GM19324 (cell line): Measurements from ENCODE around the gene LAMC3.

Source experiments
- ATAC-seq: cut with Tn5 transposase; IDR thresholded peaks from one replicate; pipeline ENCODE4 v1.9.1; 2021; ENCODE audit warnings: mild to moderate bottlenecking, moderate library complexity; ENCODE audit not compliant: unreplicated experiment, low FRiP score

The LAMC3 gene

DNA sequence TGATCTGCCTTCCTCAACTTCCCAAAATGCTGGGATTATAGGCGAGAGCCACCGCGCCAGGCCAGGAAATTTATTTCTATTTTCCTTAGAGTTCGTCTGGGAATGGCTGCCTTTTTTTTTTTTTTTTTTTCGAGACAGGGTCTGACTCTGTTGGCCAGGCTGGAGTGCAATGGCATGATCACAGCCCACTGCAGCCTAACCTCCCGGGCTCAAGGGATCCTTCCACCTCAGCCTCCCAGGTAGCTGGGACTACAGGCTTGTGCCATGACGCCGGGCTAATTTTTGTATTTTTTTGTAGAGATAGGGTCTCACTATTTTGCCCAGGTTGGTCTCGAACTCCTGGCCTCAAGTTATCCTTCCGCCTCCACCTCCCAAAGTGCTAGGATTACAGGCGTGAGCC is 888 bp upstream of the LAMC3 start:
- ATAC-seq: no peak

DNA sequence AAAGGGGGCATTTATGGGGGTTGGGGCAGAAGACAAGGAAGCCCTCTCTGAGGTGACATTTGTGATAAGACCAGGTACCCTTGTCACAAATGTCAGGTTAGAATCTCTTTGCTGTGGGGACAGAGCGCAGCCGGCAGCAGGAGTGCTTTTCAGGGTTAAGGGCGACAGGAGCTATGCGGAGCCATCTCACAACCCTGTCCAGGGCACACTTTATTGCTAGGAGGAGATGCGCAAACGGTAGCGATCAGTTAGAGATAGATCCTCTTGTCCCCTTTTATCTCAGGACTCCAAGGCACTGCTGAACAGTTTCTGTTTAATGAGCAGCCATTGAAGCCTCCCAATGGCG is 438 bp upstream of the LAMC3 start:
- ATAC-seq: no peak

DNA sequence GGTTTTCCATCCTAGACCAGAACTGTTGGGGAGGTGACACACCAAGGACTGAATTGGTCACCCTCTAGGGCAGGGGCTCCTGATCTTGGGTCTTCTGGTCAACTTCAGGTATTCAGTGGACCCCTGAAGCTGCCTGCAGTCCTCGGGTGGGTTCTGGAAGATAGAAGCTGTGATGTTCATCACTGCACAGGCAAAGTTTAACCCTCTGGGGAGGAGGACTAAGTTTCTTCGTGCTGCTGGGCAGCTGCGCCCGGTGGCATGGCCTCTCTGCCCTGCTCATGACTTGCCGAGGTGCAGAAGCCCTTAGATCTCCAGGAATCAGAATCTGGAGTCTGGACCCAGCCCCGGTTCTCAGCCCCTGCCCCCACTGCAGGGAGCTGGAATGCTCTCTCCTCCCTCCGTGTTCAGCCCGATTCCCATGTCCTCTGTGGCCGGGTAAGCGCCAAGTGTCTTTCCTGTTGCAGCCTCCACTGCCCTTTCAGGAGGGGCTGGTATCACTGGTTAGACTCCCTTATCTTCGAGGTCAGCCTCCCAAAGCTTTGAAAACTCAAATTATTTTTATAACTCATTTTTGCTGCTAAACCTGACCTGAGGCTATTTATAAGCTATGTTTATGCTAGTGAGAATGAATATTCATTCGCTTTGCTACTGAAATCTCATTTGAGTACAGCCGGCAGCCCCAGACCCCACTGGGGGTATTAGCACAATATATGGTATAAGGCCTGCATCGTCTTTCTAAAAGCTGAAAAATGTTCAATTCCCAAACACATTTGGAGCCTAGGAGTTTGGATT is 1.7 kb downstream of the LAMC3 start:
- no peak for ATAC-seq

DNA sequence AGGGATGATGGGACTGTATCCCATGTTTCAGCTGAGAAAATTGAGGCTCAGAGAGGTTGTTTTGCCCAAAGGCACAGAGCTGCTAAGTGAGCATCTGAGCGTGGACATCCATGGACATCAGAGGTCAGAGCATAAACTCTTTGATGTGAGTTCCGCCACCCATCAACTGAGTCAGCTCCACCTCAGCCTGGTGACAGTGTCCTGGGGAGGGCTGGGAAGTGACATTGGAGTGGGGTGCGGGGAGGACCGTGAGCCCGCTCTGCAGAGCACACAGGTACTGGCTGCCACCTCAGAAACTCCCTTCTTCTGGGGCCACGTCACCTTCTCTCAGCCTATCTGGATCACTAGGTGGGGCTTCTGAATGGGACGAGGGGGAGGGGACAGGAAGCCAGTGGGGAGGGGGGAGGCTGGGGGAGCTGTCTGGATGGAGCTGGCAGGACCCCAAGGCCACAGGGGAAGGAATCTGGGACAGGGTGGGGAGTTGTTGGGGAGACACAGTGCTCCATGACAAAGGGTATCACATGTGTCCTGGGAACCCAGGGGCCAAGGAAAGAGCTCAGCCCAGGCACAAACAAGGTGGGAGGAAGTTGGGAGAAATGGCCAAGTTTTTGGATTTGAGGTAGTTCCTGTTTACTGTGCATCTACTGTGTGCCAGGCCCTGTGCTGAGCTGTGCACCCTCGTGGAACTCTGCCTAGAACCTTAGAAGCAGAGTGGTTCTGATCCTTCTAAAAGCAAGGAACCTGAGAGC is 2.5 kb downstream of the LAMC3 start:
- ATAC-seq: no peak

DNA sequence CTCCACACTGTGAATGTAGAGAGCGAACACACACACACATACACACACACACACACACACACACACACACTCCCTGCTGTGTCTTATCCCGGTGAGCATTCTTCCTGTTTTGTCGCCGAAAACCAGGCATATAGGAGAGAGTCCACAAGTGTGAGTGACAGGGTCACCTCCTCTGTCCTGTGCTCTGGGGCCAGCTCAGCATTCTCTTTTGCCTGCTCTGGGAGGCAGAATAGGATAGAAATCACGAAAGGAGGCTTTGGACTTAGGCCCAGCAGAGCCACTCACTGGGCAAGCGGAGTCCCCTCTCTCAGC is 3.0 kb downstream of the LAMC3 start:
- ATAC-seq: no peak

DNA sequence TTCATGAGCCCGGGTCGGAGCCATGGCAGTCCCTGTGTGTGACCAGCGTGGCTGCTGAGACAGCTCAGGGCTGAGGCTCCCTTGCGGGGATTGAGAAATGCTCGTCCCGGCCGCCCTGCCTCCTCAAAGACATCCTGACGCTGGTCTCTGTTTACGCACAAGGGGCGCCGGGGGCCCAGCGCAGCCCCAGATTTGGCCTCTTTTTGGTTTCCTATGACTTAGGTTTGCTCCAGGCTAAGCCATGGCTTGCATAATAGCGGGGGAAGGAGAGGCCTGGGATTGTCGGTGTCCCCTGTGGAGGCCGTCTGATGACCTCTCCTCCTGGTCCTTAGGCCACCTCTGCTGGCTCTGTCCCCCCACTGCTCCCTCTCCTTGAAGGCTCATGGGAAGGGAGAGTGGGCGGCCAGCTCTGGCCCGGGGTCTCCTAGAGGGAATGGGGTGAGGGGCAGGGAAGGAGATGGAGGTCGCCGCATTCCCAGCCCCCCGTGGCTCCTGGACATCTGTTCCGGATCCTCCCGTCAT is 3.5 kb downstream of the LAMC3 start:
- ATAC-seq: no peak

DNA sequence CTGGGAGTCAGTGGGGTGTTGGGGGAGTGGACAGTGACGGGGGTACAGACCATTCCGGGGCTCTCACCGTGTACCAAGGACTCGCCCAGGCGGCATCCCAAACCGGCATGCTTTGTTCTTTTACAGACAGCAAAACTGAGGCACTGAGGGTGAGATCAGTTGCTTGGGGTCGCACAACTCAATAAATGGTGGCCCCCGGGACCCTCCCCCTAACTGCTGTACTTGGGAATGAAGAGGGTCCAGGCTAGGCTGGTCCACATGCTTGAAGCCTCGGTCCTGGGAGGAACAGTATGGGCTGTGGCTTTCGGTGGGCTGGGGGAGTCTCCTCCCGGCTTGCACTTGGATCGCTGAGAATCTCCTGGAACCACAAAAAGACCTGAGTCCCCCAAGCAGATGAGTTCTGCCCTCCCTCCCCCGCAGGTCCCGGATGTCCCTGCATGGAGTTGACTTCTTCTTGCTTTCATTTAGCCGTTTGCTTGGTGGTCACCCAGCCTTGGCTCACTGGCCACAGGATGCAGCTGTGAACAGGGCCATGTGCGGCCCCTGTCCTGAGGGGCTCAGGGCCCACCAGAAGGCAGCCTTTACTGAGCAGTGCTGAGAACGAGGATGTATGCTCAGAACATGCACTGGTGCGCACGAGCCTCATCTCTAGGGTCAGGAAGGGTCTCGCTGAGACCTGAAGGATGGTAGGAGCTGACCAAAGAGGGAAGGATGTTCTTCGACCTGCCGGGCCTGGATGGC is 4.2 kb downstream of the LAMC3 start:
- ATAC-seq: no peak

DNA sequence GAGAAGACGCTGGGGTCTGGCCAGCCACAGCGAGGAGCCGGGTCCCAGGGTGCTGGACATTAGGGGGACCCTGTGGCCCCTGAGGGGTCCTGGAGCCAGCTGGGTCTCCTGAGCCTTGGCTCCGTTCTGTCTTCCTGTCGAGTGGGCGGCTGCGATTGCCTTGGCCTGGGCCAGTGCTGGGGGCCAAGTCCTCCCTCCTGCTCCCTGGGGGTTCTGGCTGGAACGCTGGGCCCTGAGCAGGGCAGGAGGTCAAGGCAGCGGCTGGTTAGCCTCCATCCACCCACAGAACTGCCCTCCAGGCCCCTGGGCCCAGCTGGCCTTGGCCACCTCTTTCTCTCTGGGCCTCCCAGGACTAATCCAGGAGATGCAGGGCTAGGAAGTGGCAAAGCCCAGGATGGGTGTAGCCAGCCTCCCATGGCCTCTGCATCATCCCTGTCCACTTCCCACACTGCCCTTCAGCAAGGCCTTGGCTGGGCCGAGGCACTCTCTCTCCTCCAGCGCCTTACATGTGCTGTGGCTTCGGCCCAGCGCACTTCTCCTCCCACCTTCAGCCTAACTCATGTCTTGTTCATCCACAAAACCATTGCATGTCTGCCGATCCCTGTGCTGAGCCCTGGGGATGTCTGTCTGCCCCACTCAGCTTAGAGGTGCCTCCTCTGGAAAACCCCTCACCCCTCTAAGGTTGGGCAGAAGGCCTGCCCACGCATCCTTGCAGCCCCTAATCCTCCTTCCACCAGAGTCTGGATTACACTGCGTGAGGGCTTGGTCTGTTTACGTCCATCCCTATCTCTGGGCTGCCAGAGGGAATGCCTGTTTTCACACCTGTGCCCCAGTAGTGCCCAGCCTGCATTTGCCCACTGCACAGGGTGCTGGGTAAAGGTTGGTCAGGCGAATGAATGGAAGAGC is 5.0 kb downstream of the LAMC3 start:
- ATAC-seq: no peak

DNA sequence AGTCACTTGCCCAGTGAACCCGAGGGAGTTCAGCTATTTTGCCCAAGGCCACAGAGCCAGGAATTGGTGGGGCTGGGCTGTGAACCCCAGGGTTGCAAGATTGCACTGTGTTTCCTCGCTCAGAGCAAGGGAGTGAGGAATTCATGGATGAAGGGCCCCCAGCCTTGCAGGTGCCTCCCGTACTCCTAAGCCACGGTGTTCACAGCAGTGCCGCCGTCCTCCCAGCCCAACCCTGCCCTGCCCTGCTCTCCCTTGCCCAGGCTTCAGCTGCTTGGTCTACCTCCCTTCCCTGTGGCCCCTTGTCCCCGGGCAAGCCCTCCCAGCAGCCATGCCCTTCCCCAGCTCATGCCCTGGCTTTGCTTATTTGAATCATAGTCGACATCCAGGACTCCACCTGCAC is 6.1 kb downstream of the LAMC3 start:
- no peak for ATAC-seq

DNA sequence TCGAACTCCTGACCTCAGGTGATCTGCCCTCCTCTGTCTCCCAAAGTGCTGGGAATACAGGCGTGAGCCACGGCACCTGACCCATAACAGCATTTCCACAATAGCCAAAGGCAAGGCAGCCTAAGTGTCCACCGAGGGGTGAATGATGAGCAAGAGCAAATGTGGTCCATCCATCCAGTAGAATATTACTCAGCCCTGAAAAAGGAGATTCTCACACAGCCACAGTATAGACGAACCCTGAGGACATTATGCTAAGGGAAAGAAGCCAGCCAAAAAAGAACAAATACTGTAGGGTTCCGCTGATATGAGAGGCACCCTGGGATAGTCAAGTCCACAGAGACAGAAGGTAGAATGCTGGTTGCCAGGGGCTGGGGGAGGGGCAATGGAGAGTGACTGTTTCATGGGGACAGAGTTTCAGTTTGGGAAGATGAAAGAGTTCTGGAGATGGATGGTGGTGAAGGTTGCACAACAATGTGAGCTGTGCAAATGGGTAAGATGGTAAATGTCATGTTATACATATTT is 7.0 kb downstream of the LAMC3 start:
- ATAC-seq: no peak

DNA sequence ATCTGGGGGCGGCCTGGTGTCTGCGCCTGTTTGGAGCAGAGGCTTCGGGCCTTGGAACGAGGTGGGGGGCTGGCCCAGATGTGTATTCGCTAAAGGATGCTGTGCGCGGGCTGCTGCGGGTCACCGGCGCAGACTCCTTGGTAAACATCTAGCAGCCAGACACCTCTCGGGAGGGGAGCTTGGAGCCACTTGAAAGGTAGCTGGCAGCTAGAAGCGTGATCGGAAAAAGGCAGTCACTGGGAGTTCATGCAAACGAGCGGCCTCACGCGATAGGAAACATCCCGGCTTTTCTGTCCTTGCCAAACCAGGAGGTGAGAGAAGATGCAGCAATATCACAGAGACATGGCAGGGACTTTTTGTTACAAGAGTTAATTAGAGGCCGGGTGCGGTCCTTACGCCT is 8.1 kb downstream of the LAMC3 start:
- no peak for ATAC-seq

DNA sequence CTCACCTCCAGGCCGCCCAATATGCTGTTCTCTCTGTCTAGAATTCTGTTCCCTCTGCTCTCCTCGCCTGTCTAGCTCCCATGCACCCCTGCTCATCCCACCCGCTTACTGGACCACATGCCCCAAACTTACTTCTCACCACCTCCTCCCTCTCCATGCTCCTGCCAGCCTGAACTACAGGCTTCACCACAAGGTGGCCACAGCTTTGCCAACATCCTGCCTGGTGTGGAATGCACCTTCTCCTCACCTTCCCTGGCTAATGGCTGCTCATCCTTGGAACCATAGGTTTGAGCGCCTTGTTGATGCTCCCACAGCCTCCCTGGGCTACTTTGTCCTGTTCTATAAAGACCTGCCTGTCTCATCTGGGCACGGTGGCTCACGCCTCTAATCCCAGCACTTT is 9.6 kb downstream of the LAMC3 start:
- no peak for ATAC-seq

DNA sequence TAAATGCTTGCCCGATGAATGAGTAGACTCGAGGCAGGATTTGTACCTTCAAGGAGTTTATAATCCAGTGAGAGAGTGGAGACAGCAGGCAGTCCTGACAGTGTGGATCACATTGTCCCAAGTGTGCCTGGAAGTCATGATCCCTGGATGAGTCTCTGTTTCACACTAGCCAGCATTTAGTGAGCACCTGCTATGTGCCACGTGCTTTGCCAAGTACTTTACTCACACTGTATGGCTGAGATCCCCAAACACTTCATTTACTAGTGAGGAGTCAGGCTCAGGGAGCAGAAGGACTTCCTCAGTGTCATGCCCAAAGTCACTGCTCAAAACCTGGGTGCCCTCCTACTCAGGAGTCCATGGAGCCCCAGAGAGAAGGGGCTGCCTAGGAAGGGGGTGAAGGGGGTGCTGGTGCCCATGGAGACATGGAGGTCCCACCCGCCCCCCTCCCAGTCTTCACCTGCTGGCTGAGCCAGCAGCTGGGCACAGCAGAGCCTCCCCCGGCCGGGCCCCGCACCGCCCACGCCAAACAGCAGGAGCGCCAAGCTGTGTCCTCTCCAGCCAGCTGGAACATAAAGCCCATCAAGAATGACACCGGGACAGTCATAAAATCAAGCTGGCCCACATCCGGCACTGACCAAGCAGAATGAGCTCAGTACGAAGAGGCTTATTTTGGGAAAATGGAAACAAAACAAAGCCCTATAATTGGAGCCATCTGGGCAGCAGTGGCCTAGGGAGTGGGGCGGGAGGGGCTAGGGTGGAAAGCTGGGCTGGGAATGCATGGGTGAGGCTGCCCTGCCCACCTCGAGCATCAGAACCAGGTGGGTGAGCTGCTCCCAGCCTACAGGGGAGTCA is 10.6 kb downstream of the LAMC3 start:
- ATAC-seq: no peak

DNA sequence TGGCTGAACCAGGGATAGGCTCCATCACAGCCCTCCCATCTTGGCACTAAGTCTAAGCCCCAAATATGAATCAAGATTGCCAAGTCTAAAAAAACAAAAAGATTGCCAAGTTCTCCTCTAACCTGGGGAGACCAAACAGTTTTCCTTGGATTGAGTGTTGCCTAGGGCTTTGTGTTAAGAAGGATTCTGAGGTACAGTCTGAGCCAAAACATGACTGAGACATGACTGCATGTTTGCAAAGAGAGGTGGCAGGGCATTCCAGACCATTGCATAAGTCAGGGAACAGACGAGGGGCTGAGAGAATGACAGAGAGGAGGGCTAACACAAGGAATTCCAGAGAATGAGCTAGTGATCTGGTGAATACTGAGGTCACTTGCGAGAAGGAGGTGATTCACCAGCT is 11.4 kb downstream of the LAMC3 start:
- ATAC-seq: no peak

DNA sequence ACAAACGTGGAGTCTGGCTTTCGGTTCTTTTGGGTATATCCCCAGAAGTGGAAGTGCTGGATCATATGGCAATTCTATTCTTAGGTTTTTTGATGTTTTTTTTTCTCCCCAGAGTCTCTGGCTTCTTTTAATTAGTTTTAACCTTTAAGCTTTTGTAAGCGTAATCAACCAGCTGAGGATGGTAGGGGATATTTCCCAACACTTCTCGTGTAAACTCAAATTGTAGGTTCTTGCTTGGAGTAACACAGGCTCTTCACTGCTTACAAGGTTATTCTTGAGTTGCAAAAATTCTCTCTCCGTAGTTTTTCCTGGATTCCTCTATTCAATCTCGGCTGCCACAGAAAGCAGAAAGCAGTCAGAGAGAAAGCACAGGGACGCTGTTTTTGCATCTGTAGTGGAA is 11.9 kb downstream of the LAMC3 start:
- no peak for ATAC-seq

DNA sequence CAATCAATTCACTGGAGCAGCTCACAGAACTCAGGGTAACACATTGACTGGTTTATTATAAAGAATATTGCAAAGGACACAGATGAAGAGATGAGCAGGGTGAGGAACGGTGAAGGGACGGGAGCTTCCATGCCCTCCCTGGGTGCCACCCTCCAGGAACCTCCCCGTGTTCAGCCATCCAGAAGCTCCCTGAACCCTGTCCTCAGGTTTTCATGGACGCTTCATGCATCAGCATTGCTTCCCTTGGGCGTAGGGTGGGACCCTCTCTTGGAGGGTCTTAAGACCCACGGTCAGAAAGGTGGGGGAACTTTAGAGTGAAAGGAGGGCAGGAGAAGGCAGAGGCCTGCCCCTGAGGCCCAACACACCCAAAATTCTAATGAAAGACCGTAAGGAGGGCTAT is 12.8 kb downstream of the LAMC3 start:
- no peak for ATAC-seq

DNA sequence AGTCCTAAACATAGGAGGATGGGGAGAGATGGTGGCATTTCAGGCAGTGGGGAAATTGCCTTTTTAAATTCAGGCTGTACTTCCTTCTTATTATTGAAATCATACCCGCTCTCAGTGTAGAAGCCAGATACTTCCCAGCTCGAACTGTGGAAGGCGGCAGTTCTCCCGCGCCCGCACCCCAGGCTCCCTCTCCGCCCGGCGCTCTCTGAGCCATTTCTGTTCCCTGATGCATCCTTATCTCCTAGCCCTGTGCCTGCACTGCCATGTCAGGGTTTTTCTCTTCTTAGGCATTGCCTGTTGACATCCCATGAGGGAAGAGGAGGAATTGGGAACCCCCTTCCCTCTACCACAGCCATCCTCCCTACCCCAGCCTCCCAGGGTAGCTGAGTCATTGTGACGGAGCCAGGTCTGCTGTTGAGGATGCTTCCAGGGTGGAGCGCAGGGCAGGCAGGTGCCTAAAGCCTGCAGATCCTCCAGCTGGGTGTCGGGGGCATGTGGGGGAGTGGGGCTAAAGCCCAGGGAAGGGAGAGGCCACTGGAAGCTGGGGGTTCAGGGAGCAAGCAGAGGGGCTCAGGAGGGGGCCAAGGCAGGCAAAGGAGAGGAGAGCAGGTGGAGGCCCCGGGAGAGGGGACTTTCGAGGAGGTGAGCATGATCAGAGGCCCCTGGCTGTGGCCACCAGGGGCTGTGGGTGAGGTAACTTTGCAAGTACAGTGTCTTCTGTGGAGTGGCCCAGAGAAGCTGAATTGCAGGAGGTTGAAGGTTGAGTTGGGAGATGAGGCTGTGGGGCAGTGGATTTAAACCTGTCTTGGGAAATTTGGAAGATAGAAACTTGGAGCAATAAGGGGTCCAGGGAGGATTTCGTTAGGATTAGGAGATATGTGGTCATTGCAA is 16.2 kb downstream of the LAMC3 start:
- ATAC-seq: no peak
